CD14-positive monocyte (primary cell): ENCODE results near the gene LYSMD3. TPM values are rescaled to one million over a fixed set of nuclear protein-coding genes. Genes with fewer than 3 reads are reported as not detected.

Experiments used
- DNase-seq, 3 donors: peaks; one replicate each; pipeline ENCODE4 v3.0.0-alpha.2; 2011 to 2022
- H2AFZ ChIP-seq: 2 replicates; pipeline ENCODE4 v1.6.0; 2012; ENCODE audit warnings: mild to moderate bottlenecking, low read depth, low read length, inconsistent platforms; ENCODE audit not compliant: insufficient read depth, poor library complexity, severe bottlenecking
- H3K27ac ChIP-seq, 2 donors: 1 replicate in 1 of 2; 2 replicates in 1 of 2; pipeline ENCODE4 v1.5.1; 2012 to 2013; ENCODE audit warnings: low read length in 2 of 2, control low read depth in 1 of 2, inconsistent platforms in 1 of 2, low read depth in 1 of 2, mild to moderate bottlenecking in 1 of 2
- H3K27me3 ChIP-seq, 2 donors: one replicate each; pipeline versions ENCODE4 v1.6.0 to v1.6.1; 2011 to 2013; ENCODE audit warnings: low read length in 2 of 2; ENCODE audit not compliant: control insufficient read depth in 2 of 2, insufficient read depth in 2 of 2
- H3K36me3 ChIP-seq, 2 donors: replicated peaks in 1 of 2; 1 replicate in 1 of 2; 2 replicates in 1 of 2; pipeline versions ENCODE4 v1.5.1 to v1.6.1; 2012 to 2013; ENCODE audit warnings: low read length in 2 of 2, control low read depth in 1 of 2, inconsistent platforms in 1 of 2, mild to moderate bottlenecking in 1 of 2; ENCODE audit not compliant: insufficient read depth in 2 of 2, control insufficient read depth in 1 of 2
- H3K4me1 ChIP-seq, 2 donors: 1 replicate in 1 of 2; 2 replicates in 1 of 2; pipeline versions ENCODE4 v1.5.1 to v1.6.1; 2012 to 2013; ENCODE audit warnings: low read length in 2 of 2, control low read depth in 1 of 2, inconsistent platforms in 1 of 2, mild to moderate bottlenecking in 1 of 2, moderate library complexity in 1 of 2; ENCODE audit not compliant: insufficient read depth in 2 of 2, control insufficient read depth in 1 of 2
- H3K4me2 ChIP-seq: replicated peaks from 2 replicates; pipeline ENCODE3; 2012; ENCODE audit warnings: low read length, moderate library complexity, mild to moderate bottlenecking; ENCODE audit not compliant: poor library complexity, severe bottlenecking; ENCODE audit errors: extremely low read depth
- H3K4me3 ChIP-seq, 3 experiments: fragments of 200-600 bp in 1 of 3; sonication (generic) in 1 of 3; replicated peaks in 1 of 3; 1 replicate in 2 of 3; 2 replicates in 1 of 3; pipeline ENCODE4 v1.5.1; 2011 to 2013; ENCODE audit warnings: low read length in 3 of 3, mild to moderate bottlenecking in 3 of 3, control low read depth in 2 of 3, low read depth in 2 of 3, inconsistent platforms in 1 of 3, moderate library complexity in 1 of 3
- H3K79me2 ChIP-seq: 2 replicates; pipeline ENCODE4 v1.6.0; 2012; ENCODE audit warnings: mild to moderate bottlenecking, control low read depth, inconsistent platforms, low read length, moderate library complexity; ENCODE audit not compliant: insufficient read depth
- H3K9ac ChIP-seq: 2 replicates; pipeline ENCODE4 v1.6.0; 2017; ENCODE audit warnings: low read length, mild to moderate bottlenecking; ENCODE audit not compliant: insufficient read depth, poor library complexity, severe bottlenecking
- H3K9me3 ChIP-seq, 2 donors: replicated peaks in 1 of 2; 1 replicate in 1 of 2; 2 replicates in 1 of 2; pipeline versions ENCODE4 v1.5.1 to v1.6.1; 2012 to 2013; ENCODE audit warnings: low read length in 2 of 2, control low read depth in 1 of 2; ENCODE audit not compliant: control insufficient read depth in 1 of 2, insufficient read depth in 1 of 2
- H4K20me1 ChIP-seq: 2 replicates; pipeline ENCODE4 v1.6.0; 2012; ENCODE audit warnings: mild to moderate bottlenecking, low read length, control low read depth, moderate library complexity; ENCODE audit not compliant: insufficient read depth
- H3K27ac Mint-ChIP-seq, 7 donors: one replicate each; pipeline ENCODE4 v1.8.0; 2020; ENCODE audit warnings: mild to moderate bottlenecking in 7 of 7, mixed read lengths in 7 of 7, moderate library complexity in 6 of 7, inconsistent platforms in 2 of 7
- H3K27me3 Mint-ChIP-seq, 3 donors: one replicate each; pipeline ENCODE4 v1.8.0; 2021 to 2022; ENCODE audit warnings: low read depth in 3 of 3, mild to moderate bottlenecking in 3 of 3, mixed read lengths in 3 of 3, moderate library complexity in 3 of 3, inconsistent platforms in 1 of 3
- H3K36me3 Mint-ChIP-seq, 2 donors: one replicate each; pipeline ENCODE4 v1.8.0; 2020; ENCODE audit warnings: mixed read lengths in 2 of 2, inconsistent platforms in 1 of 2, mild to moderate bottlenecking in 1 of 2
- H3K4me1 Mint-ChIP-seq: one replicate; pipeline ENCODE4 v1.8.0; 2020; ENCODE audit warnings: mild to moderate bottlenecking, mixed read lengths
- H3K4me3 Mint-ChIP-seq, 2 donors: one replicate each; pipeline ENCODE4 v1.8.0; 2020; ENCODE audit warnings: mild to moderate bottlenecking in 2 of 2, mixed read lengths in 2 of 2, moderate library complexity in 1 of 2
- H3K9me3 Mint-ChIP-seq, 7 donors: one replicate each; pipeline ENCODE4 v1.8.0; 2020 to 2022; ENCODE audit warnings: mixed read lengths in 7 of 7, mild to moderate bottlenecking in 6 of 7, moderate library complexity in 6 of 7, inconsistent platforms in 2 of 7
- CTCF ChIP-seq: fragments of 200-600 bp; IDR thresholded peaks from one replicate; pipeline ENCODE4 v1.8.0; 2022; ENCODE audit warnings: antibody characterized with exemption, mild to moderate bottlenecking
- WGBS: methylation state at CpG from one replicate; pipeline ENCODE4 v1.1.5; 2013; ENCODE audit warnings: missing lambda C conversion rate; ENCODE audit not compliant: insufficient coverage; 5-methylcytosine and 5-hydroxymethylcytosine counted together
- intact Hi-C, 2 donors: fragments of 100-400 bp; cut with micrococcal nuclease; formaldehyde crosslinking; loops; one replicate each; pipeline versions ENCODE4 v1.15.0 to v1.15.1; 2023
- polyA plus RNA-seq, 3 donors: library from polyadenylated mRNA; depleted of rRNA in 1 of 3; unstranded in 2 of 3; stranded (reverse) in 1 of 3; fragments of 300-500 nt in 2 of 3; fragments of >200 nt in 1 of 3; fragmentation: Illumina TruSeq in 2 of 3; gene quantifications; 1 replicate in 2 of 3; 2 replicates in 1 of 3; pipeline ENCODE4 v1.2.3, GENCODE V29; 2012 to 2021

The LYSMD3 gene
- polyA plus RNA-seq, 3 donors, result 6.0 to 12.1 (median 8.4) TPM

- no peaks in the 10 kb centered on the region for H3K27me3 Mint-ChIP-seq
- H3K27me3 ChIP-seq, result no peaks in the 10 kb centered on the region
- intact Hi-C loops, result no loop called here
- no peaks in the 10 kb centered on the region for H3K9me3 ChIP-seq
- no peaks in the 10 kb centered on the region for H3K9me3 Mint-ChIP-seq
- H3K79me2 ChIP-seq, result no peaks in the 10 kb centered on the region
- H2AFZ ChIP-seq, result no peak overlapping the region
- H3K4me3 ChIP-seq, result no peak overlapping the region
- no peaks in the 10 kb centered on the region for H3K4me1 ChIP-seq
- no peak overlapping the region for H3K9ac ChIP-seq
- TF ChIP-seq CTCF, result no peak
- H3K36me3 Mint-ChIP-seq, result peaks cover 8 to 10% of the 10 kb centered on the region in 2 donors
- no peaks in the 10 kb centered on the region for H4K20me1 ChIP-seq
- H3K4me3 Mint-ChIP-seq, result no peak overlapping the region
- H3K36me3 ChIP-seq, result peaks cover 0 to 6% of the 10 kb centered on the region in 2 donors
- H3K27ac Mint-ChIP-seq, result no peak overlapping the region
- H3K4me1 Mint-ChIP-seq, result no peaks in the 10 kb centered on the region
- WGBS, result 100% methylated on average over 1 of the region's 1 CpG
- H3K4me2 ChIP-seq, result no peak overlapping the region
- no peak overlapping the region for H3K27ac ChIP-seq
- no peak for DNase-seq
These were observed 18.9 kb downstream of the LYSMD3 start for GRCh38 chr5:90510438-90510837.

DNA sequence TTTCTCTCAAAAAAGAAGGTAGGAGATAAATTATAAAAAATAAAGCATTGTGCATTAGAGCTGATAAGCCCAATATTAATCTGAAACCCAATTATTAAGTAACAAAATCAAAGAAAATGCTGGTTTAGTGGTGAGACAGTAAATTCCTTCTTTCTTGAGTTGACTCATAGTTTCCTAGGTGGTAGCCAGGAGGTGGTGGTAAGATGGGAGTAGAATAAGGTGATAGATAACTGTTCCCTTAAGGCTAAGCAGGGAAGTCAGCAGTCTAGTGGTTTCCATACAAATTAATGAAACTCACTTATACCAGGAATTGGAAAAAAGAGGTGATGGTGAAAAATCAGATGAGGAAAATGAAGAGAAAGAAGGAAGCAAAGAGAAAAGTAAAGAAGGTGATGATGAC, 23.2 kb downstream of the LYSMD3 start:
- Mint-ChIP-seq H3K9me3 (no peaks in the 10 kb centered on the region), H3K36me3 (peaks cover 0 to 4% of the 10 kb centered on the region in 2 donors), H3K27me3 (no peaks in the 10 kb centered on the region), H3K4me3 (no peak overlapping the region), H3K27ac (no peak overlapping the region), H3K4me1 (no peaks in the 10 kb centered on the region)
- no peak overlapping the region for H2AFZ ChIP-seq
- no peak for DNase-seq
- H3K4me2 ChIP-seq, result no peak overlapping the region
- no peaks in the 10 kb centered on the region for H3K9me3 ChIP-seq
- no peak overlapping the region for H3K4me3 ChIP-seq
- TF ChIP-seq CTCF, result no peak
- no peaks in the 10 kb centered on the region for H4K20me1 ChIP-seq
- no peaks in the 10 kb centered on the region for H3K79me2 ChIP-seq
- H3K9ac ChIP-seq, result no peak overlapping the region
- no peaks in the 10 kb centered on the region for H3K4me1 ChIP-seq
- no peaks in the 10 kb centered on the region for H3K27me3 ChIP-seq
- H3K27ac ChIP-seq, result no peak overlapping the region
- H3K36me3 ChIP-seq, result no peaks in the 10 kb centered on the region
- intact Hi-C loops, result no loop called here
